ENCODE data around the gene PC.

The PC gene

GRCh38 chr11:66867425-66868040, 90.7 kb downstream of the PC start:
- no peak for DNase-seq (ENCODE audit: low read depth in 2 of 2)

DNA sequence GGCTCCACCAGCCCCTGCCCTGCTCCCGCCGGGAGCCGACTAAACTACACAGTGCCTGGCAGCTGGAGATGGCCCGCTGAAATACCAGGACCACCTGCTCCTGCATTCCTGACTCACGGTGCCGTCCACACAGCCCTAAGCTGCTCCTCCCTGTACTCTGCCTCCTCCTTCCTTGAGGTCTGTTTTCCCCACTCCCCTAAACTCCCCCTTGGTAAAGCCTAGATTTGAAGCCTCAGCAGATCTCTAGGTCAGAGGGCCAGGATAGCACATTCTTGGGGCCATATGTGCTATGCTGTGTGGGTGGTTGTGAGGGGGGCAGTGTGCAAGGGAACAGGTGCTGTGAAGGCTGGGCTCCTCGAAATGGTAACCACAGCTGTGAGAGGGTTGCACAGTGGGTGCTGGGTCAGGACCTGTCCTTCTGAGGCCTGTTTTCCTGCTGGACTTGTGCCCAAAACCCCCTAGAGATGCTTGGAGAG, 91.6 kb downstream of the PC start:
- no peak for DNase-seq (ENCODE audit: low read depth in 2 of 2)

DNA sequence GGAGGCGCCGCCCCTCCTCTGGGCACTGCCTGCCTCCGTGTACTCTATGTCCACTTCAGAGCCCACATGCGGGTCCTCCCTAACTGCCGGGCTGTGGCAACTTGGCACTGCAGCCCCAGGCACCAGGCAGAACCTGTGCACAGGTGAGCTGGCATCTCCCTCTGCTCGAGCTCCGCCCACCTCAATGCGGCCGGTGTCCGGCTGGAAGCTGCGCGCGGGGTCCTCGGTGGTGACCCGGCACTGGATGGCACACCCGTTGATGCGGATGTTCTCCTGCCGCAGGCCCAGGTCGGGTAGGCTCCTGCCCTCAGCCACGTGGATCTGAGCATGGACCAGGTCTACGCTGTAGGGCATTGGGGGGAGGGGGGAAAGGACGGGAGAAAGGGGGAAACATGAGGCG, 92.2 kb downstream of the PC start:
- no peak for DNase-seq (ENCODE audit: low read depth in 2 of 2)

- no peak for DNase-seq (ENCODE audit: low read depth in 2 of 2)
Measured at GRCh38 chr11:66864924-66865697, 93.1 kb downstream of the PC start.

GRCh38 chr11:66864172-66864901, 93.8 kb downstream of the PC start:
- DNase-seq (ENCODE audit: low read depth in 2 of 2): no peak

GRCh38 chr11:66863428-66864125, 94.6 kb downstream of the PC start:
- no peak for DNase-seq (ENCODE audit: low read depth in 2 of 2)

DNA sequence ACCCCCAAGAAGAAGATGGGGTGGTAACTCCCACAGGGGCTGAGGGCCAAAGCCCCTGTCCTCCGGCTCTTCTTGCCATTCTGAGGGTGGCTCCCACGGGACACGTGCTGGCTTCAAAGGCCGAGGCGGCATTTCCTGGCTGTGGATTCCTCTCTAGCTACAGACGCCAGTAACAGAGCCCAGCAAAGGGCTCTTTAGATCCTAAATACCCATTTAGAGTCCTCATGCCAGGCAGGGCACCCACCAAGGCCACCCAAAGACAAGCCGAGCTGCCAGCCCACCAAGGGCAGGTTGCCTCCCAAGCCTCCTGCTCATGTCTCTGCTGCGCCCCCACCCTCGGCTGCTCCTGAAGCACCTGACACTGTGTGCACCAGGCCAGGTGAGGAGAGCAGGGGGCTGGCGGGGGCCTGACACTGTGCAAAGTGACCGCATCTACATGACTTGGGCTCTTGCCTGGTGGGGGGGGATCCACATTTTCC, 95.6 kb downstream of the PC start:
- DNase-seq (ENCODE audit: low read depth in 2 of 2): no peak

GRCh38 chr11:66861774-66862558, 96.2 kb downstream of the PC start:
- DNase-seq (ENCODE audit: low read depth in 2 of 2): no peak

DNA sequence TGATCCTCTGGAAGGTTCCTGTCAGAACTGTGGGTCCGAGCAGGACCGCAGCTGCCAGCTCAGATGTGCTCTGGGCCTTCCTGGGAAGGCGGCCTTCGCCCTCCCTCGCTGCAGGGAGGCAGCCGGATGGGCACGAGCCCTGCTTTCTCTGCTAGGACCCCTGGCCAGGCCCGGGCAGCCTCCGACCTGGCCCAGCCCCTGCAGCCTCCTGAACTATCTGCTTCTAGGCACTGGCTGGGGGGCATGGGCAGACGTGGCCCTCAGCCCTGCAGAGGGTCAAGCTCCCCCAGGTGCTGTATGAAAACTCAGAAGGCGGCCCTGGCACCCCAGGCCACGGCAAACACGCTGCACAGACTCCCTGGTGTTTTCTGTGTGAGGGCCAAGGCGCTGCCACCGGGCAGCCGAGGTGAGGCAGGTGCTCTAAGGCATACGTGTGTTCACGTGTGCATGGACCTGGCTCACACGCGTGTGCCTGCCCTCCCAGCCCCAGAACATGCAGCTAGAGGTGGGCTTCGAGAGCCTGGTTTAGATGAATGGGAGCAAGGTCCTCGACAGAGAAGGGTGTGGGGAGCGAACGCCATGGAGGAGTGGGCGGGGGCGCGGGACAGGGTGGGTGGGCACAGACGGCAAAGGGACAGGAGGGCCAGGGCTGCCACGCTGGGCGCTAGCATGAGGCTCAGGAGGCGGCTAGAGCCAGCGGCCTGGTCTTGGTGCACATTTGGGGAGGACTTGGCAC, 97.0 kb downstream of the PC start:
- no peak for DNase-seq (ENCODE audit: low read depth in 2 of 2)

DNA sequence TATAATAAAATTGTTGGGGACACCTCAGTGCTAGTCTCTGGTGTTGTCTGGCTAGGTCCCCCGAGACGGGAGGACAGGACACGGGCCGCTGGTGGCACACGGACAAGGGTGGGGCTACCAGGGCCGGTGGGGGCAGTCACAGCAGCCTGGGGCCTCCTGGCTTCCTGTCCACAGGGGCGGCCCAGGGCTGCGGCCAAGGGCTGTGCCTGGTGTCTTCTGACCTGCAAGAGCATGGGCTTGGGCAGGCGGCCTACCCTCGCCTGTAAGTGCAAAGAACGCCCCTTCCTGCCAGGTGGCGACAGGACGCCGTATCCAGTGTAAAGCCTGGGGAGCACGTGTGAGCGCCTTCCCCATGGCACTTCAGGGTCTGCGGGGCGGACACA, 97.7 kb downstream of the PC start:
- no peak for DNase-seq (ENCODE audit: low read depth in 2 of 2)

DNA sequence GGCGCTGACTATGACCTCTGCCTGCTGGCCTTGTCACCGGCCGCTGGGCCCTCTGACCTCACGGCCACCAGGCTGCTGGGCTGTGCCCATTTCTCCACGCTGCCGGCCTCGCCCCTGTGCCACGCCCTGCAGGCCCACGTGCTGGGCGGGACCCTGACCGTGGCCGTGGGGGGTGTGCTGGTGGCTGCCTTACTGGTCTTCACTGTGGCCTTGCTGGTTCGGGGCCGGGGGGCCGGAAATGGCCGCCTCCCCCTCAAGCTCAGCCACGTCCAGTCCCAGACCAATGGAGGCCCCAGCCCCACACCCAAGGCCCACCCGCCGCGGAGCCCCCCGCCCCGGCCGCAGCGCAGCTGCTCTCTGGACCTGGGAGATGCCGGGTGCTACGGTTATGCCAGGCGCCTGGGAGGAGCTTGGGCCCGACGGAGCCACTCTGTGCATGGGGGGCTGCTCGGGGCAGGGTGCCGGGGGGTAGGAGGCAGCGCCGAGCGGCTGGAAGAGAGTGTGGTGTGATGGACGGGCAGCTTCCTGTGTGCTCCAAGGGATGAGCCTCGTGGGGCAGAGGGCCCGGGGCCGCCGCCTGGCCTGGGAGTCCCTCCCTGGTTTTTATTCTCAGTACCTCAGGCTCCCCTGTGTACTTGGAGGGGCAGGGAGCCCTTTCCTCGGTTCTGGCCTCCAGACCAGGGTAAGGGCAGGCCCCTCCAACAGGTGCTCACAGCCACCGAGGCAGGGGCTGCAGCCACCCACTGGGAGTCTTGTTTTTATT, 98.3 kb downstream of the PC start:
- DNase-seq (ENCODE audit: low read depth in 2 of 2): no peak

GRCh38 chr11:66858939-66859685, 99.1 kb downstream of the PC start:
- DNase-seq (ENCODE audit: low read depth in 2 of 2): no peak

DNA sequence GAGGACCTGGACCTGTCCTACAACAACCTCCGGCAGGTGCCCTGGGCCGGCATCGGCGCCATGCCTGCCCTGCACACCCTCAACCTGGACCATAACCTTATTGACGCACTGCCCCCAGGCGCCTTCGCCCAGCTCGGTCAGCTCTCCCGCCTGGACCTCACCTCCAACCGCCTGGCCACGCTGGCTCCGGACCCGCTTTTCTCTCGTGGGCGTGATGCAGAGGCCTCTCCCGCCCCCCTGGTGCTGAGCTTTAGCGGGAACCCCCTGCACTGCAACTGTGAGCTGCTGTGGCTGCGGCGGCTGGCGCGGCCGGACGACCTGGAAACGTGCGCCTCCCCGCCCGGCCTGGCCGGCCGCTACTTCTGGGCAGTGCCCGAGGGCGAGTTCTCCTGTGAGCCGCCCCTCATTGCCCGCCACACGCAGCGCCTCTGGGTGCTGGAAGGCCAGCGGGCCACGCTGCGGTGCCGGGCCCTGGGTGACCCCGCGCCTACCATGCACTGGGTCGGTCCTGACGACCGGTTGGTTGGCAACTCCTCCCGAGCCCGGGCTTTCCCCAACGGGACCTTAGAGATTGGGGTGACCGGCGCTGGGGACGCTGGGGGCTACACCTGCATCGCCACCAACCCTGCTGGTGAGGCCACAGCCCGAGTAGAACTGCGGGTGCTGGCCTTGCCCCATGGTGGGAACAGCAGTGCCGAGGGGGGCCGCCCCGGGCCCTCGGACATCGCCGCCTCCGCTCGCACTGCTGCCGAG, 99.8 kb downstream of the PC start:
- no peak for DNase-seq (ENCODE audit: low read depth in 2 of 2)

GRCh38 chr11:66857927-66858185, 100.3 kb downstream of the PC start:
- DNase-seq (ENCODE audit: low read depth in 2 of 2): no peak

DNA sequence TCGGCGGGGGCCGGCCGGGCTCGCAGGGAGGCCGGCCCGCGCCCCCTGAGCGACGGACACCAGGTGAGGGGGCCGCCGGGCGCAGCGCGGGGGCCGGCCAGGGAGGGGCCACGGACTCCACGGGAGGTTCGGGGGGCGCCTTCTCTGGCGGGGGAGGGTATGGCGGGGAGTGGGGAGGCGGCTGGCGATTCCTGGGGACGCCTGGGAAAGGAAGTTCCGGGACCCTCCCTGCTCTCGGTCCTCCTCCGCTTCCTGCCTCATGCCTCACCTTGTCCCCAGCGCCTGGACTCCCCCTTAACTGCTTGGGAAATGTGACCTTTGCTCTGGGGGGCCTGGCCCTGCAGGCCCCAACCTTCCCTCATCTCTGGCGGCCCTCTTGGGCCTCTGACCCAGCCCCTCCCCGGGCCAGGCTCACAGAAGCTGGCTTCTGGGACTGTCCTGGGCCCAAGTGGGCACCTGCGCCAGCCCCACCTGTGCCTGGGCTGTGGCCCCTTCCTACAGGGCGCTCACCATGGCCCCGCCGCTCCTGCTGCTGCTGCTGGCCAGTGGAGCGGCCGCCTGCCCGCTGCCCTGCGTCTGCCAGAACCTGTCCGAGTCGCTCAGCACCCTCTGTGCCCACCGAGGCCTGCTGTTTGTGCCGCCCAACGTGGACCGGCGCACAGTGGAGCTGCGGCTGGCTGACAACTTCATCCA, 100.8 kb downstream of the PC start:
- DNase-seq (ENCODE audit: low read depth in 2 of 2): no peak

DNA sequence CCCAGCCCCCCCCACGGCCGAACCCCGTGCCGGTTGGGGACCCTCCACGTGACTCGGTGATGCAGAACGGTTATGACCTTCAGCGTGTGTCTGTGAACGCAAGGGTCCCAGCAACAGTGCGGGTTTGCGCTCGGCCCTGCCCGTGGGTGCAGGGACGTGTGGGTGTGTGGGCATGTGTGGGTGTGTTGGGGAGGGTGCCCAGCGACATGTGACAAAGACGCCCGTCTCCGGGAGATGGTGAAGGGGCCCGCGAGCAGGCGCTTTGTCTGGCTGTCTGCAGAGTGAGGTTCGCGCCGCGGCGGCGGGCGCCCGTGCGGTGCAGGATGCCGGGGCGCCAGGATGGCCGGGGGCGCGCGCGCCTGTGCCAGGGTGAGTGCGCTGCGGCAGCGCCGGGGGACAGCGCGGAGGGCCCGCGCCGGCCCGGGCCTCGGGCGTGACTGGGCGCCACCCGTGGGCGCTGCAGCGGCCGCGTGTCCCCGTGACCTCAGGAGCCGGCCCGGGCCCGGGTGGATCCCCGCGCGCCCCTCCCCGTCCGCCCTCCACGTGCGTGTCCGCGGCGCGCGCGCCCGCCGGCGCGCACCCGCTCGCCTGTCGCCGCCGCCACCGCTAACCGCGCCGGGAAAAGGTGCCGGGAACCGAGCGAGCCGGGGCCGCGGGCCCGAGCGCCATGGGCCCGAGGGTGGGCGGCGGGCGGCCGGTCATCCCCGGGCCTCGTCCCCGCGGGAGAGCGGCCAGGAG, 101.5 kb downstream of the PC start, which contains the start of gene LRFN4:
LRFN4 (plus strand) TSS at position 569 of the 738 bp plus-strand sequence. CDS start 681 bp downstream, outside the sequence.
- peak; percentile 16 to 35 for DNase-seq (ENCODE audit: low read depth in 2 of 2)
